Hepatocyte (in vitro differentiated cells): ENCODE measurements around the gene SEMA3D. TPM values are rescaled to one million over a fixed set of nuclear protein-coding genes. Genes with fewer than 3 reads are reported as not detected.

Experiments used
- DNase-seq: peaks from one replicate; pipeline ENCODE4 v3.0.0-alpha.2; 2016; ENCODE audit warnings: low spot score
- H2AFZ ChIP-seq: fragments of 200-600 bp; sonication (generic); 2 replicates; pipeline ENCODE4 v1.6.0; 2016; ENCODE audit warnings: antibody characterized with exemption, mild to moderate bottlenecking
- H3K27ac ChIP-seq: fragments of 200-600 bp; sonication (generic); 2 replicates; pipeline ENCODE4 v1.5.1; 2016; ENCODE audit warnings: mild to moderate bottlenecking
- H3K27me3 ChIP-seq: fragments of 200-600 bp; sonication (generic); 2 replicates; pipeline ENCODE4 v1.6.1; 2016
- H3K36me3 ChIP-seq: fragments of 200-600 bp; sonication (generic); replicated peaks from 2 replicates; pipeline ENCODE4 v1.5.1; 2016; ENCODE audit warnings: low read depth; ENCODE audit not compliant: insufficient read depth
- H3K4me1 ChIP-seq: fragments of 200-600 bp; sonication (generic); 2 replicates; pipeline ENCODE4 v1.5.1; 2016; ENCODE audit warnings: mild to moderate bottlenecking, moderate library complexity; ENCODE audit not compliant: insufficient read depth
- H3K4me2 ChIP-seq: fragments of 200-600 bp; sonication (generic); 2 replicates; pipeline ENCODE4 v1.6.0; 2016
- H3K4me3 ChIP-seq: fragments of 200-600 bp; sonication (generic); 2 replicates; pipeline ENCODE4 v1.5.1; 2016; ENCODE audit warnings: mild to moderate bottlenecking
- H3K79me2 ChIP-seq: fragments of 200-600 bp; sonication (generic); 2 replicates; pipeline ENCODE4 v1.6.0; 2017; ENCODE audit warnings: mild to moderate bottlenecking
- H3K9me2 ChIP-seq: fragments of 200-600 bp; sonication (generic); replicated peaks from 2 replicates; pipeline ENCODE4 v1.6.0; 2017; ENCODE audit warnings: mild to moderate bottlenecking; ENCODE audit not compliant: insufficient read depth
- H3K9me3 ChIP-seq: fragments of 200-600 bp; sonication (generic); 2 replicates; pipeline ENCODE4 v1.5.1; 2016; ENCODE audit warnings: low read depth, mild to moderate bottlenecking
- H4K20me1 ChIP-seq: fragments of 200-600 bp; sonication (generic); 2 replicates; pipeline ENCODE4 v1.6.0; 2016; ENCODE audit warnings: mild to moderate bottlenecking; ENCODE audit not compliant: insufficient read depth, poor library complexity, severe bottlenecking
- CTCF ChIP-seq: fragments of 200-600 bp; sonication (generic); IDR thresholded peaks from 2 replicates; pipeline ENCODE4 v1.5.1; 2016; ENCODE audit warnings: antibody characterized with exemption, mild to moderate bottlenecking; ENCODE audit not compliant: poor library complexity
- EZH2 ChIP-seq: fragments of 200-600 bp; sonication (generic); IDR thresholded peaks from 2 replicates; pipeline ENCODE4 v1.6.1; 2016; ENCODE audit warnings: antibody characterized with exemption, mild to moderate bottlenecking, borderline replicate concordance
- EZH2phosphoT487 ChIP-seq: fragments of 200-600 bp; sonication (generic); IDR thresholded peaks from one replicate; pipeline ENCODE4 v1.6.1; 2018; ENCODE audit warnings: antibody characterized with exemption, mild to moderate bottlenecking, low read depth, moderate library complexity; ENCODE audit not compliant: unreplicated experiment, severe bottlenecking
- WGBS: methylation state at CpG from one replicate; pipeline ENCODE4 v1.1.6; 2016; ENCODE audit warnings: low lambda C conversion rate; ENCODE audit errors: missing lambda C conversion rate; 5-methylcytosine and 5-hydroxymethylcytosine counted together
- polyA plus RNA-seq: library from polyadenylated mRNA; unstranded; fragments of >200 nt; fragmentation: Nextera tagmentation; extraction: Ambion mirVana; gene quantifications from 2 replicates; pipeline ENCODE4 v1.2.1, GENCODE V29; 2016
- total RNA-seq: library from RNA; depleted of rRNA; stranded (reverse); fragments of >200 nt; gene quantifications from 2 replicates; pipeline ENCODE4 v1.2.3, GENCODE V29; 2014

SEMA3D gene
- total and polyA plus RNA-seq, 2 experiments from 2014 or later, result 18.7 to 44.9 TPM

- peak overlapping the region; percentile 4 for H3K27ac ChIP-seq
- WGBS, result 40% methylated on average over 3 of the region's 3 CpGs
- no peaks in the 10 kb centered on the region for H3K9me2 ChIP-seq
- H3K36me3 ChIP-seq, result no peaks in the 10 kb centered on the region
- no peaks in the 10 kb centered on the region for H4K20me1 ChIP-seq
- H3K27me3 ChIP-seq, result no peaks in the 10 kb centered on the region
- H2AFZ ChIP-seq, result no peak overlapping the region
- H3K9me3 ChIP-seq, result no peaks in the 10 kb centered on the region
- peaks cover 7% of the 10 kb centered on the region for H3K4me1 ChIP-seq
- H3K79me2 ChIP-seq, result no peaks in the 10 kb centered on the region
- TF ChIP-seq CTCF, result no peak
- TF ChIP-seq EZH2, result no peak
- no peak for TF ChIP-seq EZH2phosphoT487
- H3K4me2 ChIP-seq, result no peak overlapping the region
- no peak for DNase-seq
- H3K4me3 ChIP-seq, result no peak overlapping the region
Measured at GRCh38 chr7:85019778-85020177, 167.1 kb downstream of the SEMA3D start.

- Histone ChIP-seq H4K20me1 (no peaks in the 10 kb centered on the region), H3K4me1 (peaks cover 7% of the 10 kb centered on the region), H3K27me3 (no peaks in the 10 kb centered on the region), H3K9me2 (no peaks in the 10 kb centered on the region), H3K4me3 (no peak overlapping the region), H3K79me2 (no peaks in the 10 kb centered on the region), H2AFZ (no peak overlapping the region), H3K36me3 (no peaks in the 10 kb centered on the region), H3K27ac (peak overlapping the region; percentile 4), H3K4me2 (no peak overlapping the region), H3K9me3 (no peaks in the 10 kb centered on the region)
- TF ChIP-seq EZH2 (no peak), EZH2phosphoT487 (no peak), CTCF (no peak)
- no peak for DNase-seq
- WGBS, result 84% methylated on average over 1 of the region's 1 CpG
Measured at GRCh38 chr7:85019176-85019575, 167.7 kb downstream of the SEMA3D start.

- no peaks in the 10 kb centered on the region for H3K9me2 ChIP-seq
- no peak overlapping the region for H3K4me3 ChIP-seq
- no peaks in the 10 kb centered on the region for H4K20me1 ChIP-seq
- peak; percentile 35 for TF ChIP-seq CTCF
- no peak for TF ChIP-seq EZH2phosphoT487
- no peak for TF ChIP-seq EZH2
- no peak overlapping the region for H2AFZ ChIP-seq
- WGBS, result 45% methylated on average over 1 of the region's 1 CpG
- no peak for DNase-seq
- no peaks in the 10 kb centered on the region for H3K79me2 ChIP-seq
- H3K36me3 ChIP-seq, result no peaks in the 10 kb centered on the region
- no peak overlapping the region for H3K27ac ChIP-seq
- peaks cover 7% of the 10 kb centered on the region for H3K4me1 ChIP-seq
- H3K4me2 ChIP-seq, result no peak overlapping the region
- no peaks in the 10 kb centered on the region for H3K27me3 ChIP-seq
- H3K9me3 ChIP-seq, result no peaks in the 10 kb centered on the region
Measured at GRCh38 chr7:85018498-85018897, 168.4 kb downstream of the SEMA3D start.

GRCh38 chr7:85016286-85016685, 170.6 kb downstream of the SEMA3D start:
- H4K20me1 ChIP-seq, result no peaks in the 10 kb centered on the region
- H3K4me2 ChIP-seq, result no peak overlapping the region
- no peaks in the 10 kb centered on the region for H3K79me2 ChIP-seq
- no peaks in the 10 kb centered on the region for H3K27me3 ChIP-seq
- H3K4me1 ChIP-seq, result peaks cover 7% of the 10 kb centered on the region
- no peaks in the 10 kb centered on the region for H3K36me3 ChIP-seq
- WGBS, result 94% methylated on average over 1 of the region's 1 CpG
- no peaks in the 10 kb centered on the region for H3K9me3 ChIP-seq
- no peaks in the 10 kb centered on the region for H3K9me2 ChIP-seq
- no peak overlapping the region for H2AFZ ChIP-seq
- no peak overlapping the region for H3K4me3 ChIP-seq
- TF ChIP-seq CTCF (no peak), EZH2phosphoT487 (no peak), EZH2 (no peak)
- no peak for DNase-seq
- no peak overlapping the region for H3K27ac ChIP-seq
